Brain microvascular endothelial cell (primary cell): ENCODE measurements around the gene TBX3.

Experiments used
- DNase-seq: peaks from one replicate; pipeline ENCODE4 v3.0.0-alpha.2; 2020
- H3K27ac ChIP-seq: fragments of 250-450 bp; sonication (Bioruptor Pico); 2 replicates; pipeline ENCODE4 v1.5.1; 2020; ENCODE audit warnings: mild to moderate bottlenecking, moderate library complexity
- H3K27me3 ChIP-seq: fragments of 250-450 bp; sonication (Bioruptor Pico); replicated peaks from 2 replicates; pipeline ENCODE4 v1.5.1; 2020; ENCODE audit warnings: mild to moderate bottlenecking
- H3K36me3 ChIP-seq: fragments of 250-450 bp; sonication (Bioruptor Pico); replicated peaks from 2 replicates; pipeline ENCODE4 v1.5.1; 2020; ENCODE audit warnings: mild to moderate bottlenecking
- H3K4me3 ChIP-seq: 2 replicates; pipeline ENCODE4 v1.5.1; 2011; ENCODE audit warnings: low read depth, mild to moderate bottlenecking, control low read depth, low read length, moderate library complexity
- in situ Hi-C: cut with HindIII; loops from 2 replicates; pipeline ENCODE4 v1.10.0; 2017; ENCODE audit warnings: low sequenced_read_pairs, low pct_ligation_motif_present
- TF ChIP-seq, protein P1 (sequence below): IDR thresholded peaks from 2 replicates; pipeline ENCODE4 v1.5.1; 2011; ENCODE audit warnings: low read depth, mild to moderate bottlenecking, moderate library complexity, low read length, control low read depth, inconsistent platforms; ENCODE audit errors: missing control alignments

The TBX3 gene

DNA sequence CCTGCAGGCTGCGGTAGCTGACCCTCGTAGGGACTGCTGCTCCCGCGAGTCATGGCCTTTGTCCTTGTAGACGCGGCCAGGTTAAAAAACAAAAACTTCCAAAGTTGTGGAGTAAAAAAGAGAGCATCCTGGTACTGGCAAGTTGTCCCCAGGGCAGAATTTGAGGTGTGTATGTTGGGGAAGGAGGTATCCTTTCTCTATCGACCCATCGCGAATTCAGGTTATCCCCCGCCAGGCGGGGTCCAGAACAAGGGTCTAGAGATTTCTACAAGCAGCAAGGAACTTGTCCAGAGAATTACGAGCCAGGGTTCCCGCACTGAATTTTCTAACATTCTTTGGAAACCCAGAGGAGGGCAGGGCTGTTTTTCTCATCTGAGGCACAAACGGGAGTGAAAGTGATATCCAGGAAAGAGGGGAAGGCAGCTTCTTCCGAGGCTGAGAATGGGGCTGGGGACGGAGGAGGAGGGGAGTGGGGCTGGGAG is 16.3 kb downstream of the TBX3 start:
- in situ Hi-C loops, result no loop called here
- H3K36me3 ChIP-seq, result no peaks in the 10 kb centered on the region
- TF ChIP-seq, protein P1, sequence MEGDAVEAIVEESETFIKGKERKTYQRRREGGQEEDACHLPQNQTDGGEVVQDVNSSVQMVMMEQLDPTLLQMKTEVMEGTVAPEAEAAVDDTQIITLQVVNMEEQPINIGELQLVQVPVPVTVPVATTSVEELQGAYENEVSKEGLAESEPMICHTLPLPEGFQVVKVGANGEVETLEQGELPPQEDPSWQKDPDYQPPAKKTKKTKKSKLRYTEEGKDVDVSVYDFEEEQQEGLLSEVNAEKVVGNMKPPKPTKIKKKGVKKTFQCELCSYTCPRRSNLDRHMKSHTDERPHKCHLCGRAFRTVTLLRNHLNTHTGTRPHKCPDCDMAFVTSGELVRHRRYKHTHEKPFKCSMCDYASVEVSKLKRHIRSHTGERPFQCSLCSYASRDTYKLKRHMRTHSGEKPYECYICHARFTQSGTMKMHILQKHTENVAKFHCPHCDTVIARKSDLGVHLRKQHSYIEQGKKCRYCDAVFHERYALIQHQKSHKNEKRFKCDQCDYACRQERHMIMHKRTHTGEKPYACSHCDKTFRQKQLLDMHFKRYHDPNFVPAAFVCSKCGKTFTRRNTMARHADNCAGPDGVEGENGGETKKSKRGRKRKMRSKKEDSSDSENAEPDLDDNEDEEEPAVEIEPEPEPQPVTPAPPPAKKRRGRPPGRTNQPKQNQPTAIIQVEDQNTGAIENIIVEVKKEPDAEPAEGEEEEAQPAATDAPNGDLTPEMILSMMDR, result no peak
- H3K4me3 ChIP-seq, result peak overlapping the region; percentile 45
- DNase-seq, result no peak
- H3K27me3 ChIP-seq, result peaks cover 26% of the 10 kb centered on the region
- H3K27ac ChIP-seq, result no peak overlapping the region

DNA sequence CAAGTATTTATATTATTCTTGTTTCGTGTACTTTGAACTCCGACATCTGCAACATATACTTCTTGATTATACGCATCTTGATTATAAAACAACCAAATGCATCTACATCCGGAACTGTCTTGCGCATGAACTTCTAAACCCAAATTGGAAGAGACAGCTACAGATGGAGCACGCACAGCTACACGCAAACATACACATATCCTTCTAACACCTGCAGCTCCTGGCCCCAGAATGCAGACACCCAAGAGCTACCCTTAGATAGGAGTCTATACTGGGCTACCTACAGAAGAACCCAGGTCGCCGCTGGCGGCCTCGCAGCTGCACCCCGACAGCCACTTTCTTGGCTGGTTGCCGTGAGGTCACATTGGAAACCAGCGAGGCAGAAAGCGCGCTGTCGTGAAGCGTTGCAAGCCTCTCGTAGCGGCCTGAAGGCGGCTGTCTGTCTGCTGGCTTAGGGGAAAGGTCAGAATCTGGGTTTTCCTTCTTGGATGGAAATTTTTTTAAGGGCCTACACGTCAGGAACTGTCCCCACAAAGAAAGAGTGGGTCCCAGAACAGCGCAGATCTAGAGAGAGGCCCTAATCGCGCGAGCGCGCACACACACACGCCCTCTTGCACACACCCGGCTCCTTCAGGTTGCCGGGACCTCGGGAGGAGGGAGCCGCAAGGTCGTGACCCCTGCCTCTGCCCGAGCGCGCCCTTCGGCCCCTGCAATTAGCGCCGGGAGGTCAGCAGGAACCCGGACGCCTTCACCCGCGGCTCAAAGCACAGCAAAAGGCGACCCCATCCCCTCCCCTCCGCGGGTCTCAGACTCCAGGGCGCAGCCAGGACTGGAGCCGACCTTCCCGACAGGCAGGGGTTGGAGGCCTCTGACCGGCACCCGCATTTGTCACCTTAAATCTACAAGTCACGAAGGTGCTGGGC is 17.0 kb downstream of the TBX3 start:
- no peak overlapping the region for H3K4me3 ChIP-seq
- in situ Hi-C loops, result no loop called here
- no peaks in the 10 kb centered on the region for H3K36me3 ChIP-seq
- H3K27ac ChIP-seq, result no peak overlapping the region
- H3K27me3 ChIP-seq, result peaks cover 26% of the 10 kb centered on the region
- no peak for DNase-seq
- TF ChIP-seq, protein P1, result no peak

DNA sequence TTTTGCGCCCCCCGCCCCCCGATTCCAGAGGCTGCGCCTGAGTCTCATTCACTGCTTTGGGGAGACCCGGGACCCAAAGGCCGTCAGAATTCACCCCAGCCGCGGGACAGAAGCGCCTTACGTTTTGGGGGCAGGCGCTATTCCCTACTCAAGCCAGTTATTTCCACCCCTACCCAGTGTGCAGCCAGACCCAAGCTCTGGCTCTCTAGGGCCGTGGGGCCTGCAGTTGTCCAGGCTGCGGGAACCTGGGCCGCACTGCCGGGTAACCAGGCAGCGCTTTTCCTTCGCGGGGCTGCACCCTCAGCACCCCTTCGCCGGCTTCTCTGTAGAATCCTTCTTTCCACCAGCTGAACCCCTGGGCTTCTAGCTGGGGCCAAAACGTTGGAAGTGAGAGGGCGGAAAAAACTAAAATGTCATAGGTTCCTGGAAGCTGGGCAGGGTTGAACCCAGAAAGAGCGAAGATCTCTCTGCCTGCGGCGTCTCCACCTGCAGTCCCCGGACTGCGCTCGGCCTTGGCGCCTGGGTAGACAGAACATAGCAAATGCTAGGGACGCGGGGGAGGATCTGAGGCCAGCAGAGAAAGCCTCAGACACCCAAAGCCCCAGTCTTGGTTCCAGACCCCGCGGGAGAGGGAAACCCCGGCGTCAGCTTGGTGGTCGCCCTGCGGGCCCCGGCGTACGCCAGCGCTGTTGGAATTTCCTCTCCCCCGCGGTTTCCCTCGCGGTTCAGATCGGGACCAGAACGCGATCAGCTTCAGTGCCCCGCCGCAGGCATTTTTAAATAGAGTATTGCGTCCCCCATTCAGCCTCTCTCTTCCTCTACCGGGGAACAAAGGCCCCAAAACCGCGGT is 18.3 kb downstream of the TBX3 start:
- Histone ChIP-seq H3K4me3 (peak overlapping the region; percentile 32), H3K27me3 (peaks cover 26% of the 10 kb centered on the region), H3K27ac (no peak overlapping the region), H3K36me3 (no peaks in the 10 kb centered on the region)
- DNase-seq, result no peak
- TF ChIP-seq, protein P1, result no peak
- in situ Hi-C loops, result no loop called here

DNA sequence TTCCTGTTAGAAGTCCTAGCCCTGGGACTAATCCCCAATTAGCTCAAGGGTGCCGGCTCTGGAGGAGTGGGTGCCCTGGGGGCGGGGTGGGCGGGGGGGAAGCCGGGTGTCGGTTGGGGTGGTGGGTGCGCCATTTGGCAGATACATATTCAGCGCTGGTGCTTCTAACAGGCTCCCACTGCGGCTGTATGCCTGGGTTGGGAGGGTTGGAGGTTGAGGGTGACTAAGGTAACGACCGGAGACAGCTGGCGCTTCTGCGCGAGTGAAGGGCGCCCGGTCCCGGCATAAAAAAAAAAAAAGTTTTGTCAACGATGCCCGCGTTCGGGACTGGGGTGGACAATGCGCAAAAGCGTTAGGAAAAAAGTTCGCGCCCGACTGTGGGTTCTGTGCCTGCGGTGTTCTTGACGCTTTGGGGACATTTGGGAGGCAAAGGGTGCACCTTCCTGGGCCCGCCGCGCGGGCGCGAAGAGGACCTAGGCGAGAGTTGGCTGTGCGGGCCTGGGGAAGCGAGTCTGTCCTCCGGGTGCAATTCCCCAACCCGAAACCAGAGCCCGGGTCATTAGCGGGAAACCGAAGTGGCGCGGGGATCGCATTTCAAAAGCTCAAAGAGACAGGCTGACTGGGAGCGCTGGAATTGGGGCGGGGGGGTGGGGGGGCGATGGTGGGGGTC is 19.2 kb downstream of the TBX3 start:
- TF ChIP-seq, protein P1, result peak; percentile 7
- Histone ChIP-seq H3K27ac (no peak overlapping the region), H3K36me3 (no peaks in the 10 kb centered on the region), H3K27me3 (peaks cover 26% of the 10 kb centered on the region), H3K4me3 (peak overlapping the region; percentile 33)
- no peak for DNase-seq
- in situ Hi-C loops, result no loop called here

DNA sequence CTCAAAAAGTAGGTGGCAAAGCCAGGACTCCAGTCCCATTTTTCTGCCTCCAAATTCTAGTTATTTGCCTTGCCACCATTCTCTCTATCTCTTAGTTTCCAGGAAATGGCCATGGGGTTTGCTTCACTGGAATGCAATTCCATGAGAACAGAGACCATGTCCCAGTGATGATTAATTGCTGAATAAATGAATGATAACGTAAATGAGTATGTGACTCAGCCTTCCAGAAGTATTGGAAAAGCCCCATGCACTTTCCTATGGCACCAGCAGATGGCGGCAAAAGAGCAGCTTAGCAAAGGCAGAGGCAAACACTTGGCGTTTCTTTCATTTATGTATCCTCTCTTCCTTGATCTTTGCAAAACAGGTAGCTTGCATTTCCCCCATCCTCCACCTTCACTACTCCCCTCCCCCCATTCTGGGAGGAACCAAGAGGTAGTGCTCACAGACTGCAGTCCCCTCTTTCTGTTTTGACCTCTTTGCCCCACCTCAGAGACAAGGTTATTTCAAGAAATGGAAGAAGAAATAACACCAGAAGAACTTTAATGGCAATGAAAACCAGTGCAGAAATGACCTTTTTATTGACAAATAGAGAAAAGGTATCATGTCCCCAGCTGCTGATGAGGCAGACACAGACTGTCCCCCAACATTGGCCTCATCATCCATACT is 21.3 kb downstream of the TBX3 start:
- in situ Hi-C loops, result no loop called here
- H3K36me3 ChIP-seq, result no peaks in the 10 kb centered on the region
- TF ChIP-seq, protein P1, result peak; percentile 94
- peak overlapping the region; percentile 19 for H3K27ac ChIP-seq
- peak; percentile 92 for DNase-seq
- H3K4me3 ChIP-seq, result no peak overlapping the region
- H3K27me3 ChIP-seq, result peaks cover 23% of the 10 kb centered on the region
